Liver (tissue), 3 donors: Measurements from ENCODE around the gene FSIP1.

Experiments used
- CTCF ChIP-seq: fragments of 150-350 bp; IDR thresholded peaks from 2 replicates; pipeline ENCODE4 v1.5.1; 2017; ENCODE audit warnings: improper control_type of control experiment, low read depth, low read length; ENCODE audit not compliant: missing input control
- REST ChIP-seq: IDR thresholded peaks from 2 replicates; pipeline ENCODE4 v1.6.1; 2016; ENCODE audit warnings: antibody characterized with exemption, mild to moderate bottlenecking
- RXRA ChIP-seq, 2 donors: IDR thresholded peaks; 2 replicates each; pipeline ENCODE4 v1.6.1; 2017 to 2018; ENCODE audit warnings: antibody characterized with exemption in 2 of 2, mild to moderate bottlenecking in 1 of 2
- SP1 ChIP-seq: IDR thresholded peaks from 2 replicates; pipeline ENCODE4 v1.6.1; 2018; ENCODE audit warnings: antibody characterized with exemption, mild to moderate bottlenecking
- YY1 ChIP-seq: IDR thresholded peaks from 2 replicates; pipeline ENCODE4 v1.6.1; 2016; ENCODE audit warnings: antibody characterized with exemption, mild to moderate bottlenecking
- donor health status: healthy.
- donor health status: healthy.

DNA sequence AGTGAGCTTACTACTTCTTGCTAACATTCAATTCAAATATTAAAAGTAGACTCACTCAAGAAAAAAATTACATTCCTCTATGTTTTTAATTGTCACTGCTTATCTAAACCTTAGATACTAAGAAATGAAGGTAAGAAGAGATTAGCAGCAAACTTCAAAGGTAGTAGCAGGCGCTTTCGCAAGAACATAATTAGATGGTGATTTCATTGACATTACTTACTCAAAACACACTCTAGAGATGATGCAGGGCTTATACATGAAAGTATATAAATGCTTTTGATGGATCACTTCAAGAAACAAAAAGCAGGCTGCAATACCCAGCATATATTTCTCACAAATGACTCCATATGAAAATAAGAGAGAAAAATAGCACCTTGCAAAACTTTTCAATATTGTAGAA is 86.8 kb downstream of the FSIP1 start:
- no peak for TF ChIP-seq RXRA (IDR thresholded peaks at IDR 0.05)
- no peak for TF ChIP-seq CTCF
- no peak for TF ChIP-seq REST
- TF ChIP-seq SP1, result no peak
- TF ChIP-seq YY1, result no peak
